GM19328 (cell line): ENCODE results near the gene NLRC5.
"Not testable (repeated sequence)": the region's sequence is repeated elsewhere in the genome, so short reads cannot be mapped to it uniquely, and the experiment has no call there.

Experiments
- ATAC-seq: cut with Tn5 transposase; IDR thresholded peaks from one replicate; pipeline ENCODE4 v1.9.1; 2021; ENCODE audit warnings: mild to moderate bottlenecking, moderate library complexity; ENCODE audit not compliant: unreplicated experiment

NLRC5 gene

GRCh38 chr16:57069053-57069452 is 79.7 kb downstream of the NLRC5 start:
- ATAC-seq, result no peak

GRCh38 chr16:57069635-57070370 is 80.4 kb downstream of the NLRC5 start:
- ATAC-seq, result no peak

- no peak for ATAC-seq
Measured at GRCh38 chr16:57070424-57070823, 81.1 kb downstream of the NLRC5 start.

GRCh38 chr16:57071081-57071732 is 81.8 kb downstream of the NLRC5 start:
- not testable (repeated sequence) for ATAC-seq

- ATAC-seq, result no peak
Measured at GRCh38 chr16:57071831-57072582, 82.7 kb downstream of the NLRC5 start.

- ATAC-seq, result no peak
Measured at GRCh38 chr16:57072616-57073275, 83.4 kb downstream of the NLRC5 start.

GRCh38 chr16:57077714-57078113 is 88.4 kb downstream of the NLRC5 start:
- no peak for ATAC-seq

- no peak for ATAC-seq
Measured at GRCh38 chr16:57081744-57082143, 92.4 kb downstream of the NLRC5 start.

GRCh38 chr16:57082664-57083063 is 93.3 kb downstream of the NLRC5 start:
- no peak for ATAC-seq

- no peak for ATAC-seq
Measured at GRCh38 chr16:57083485-57084126, 94.2 kb downstream of the NLRC5 start.

GRCh38 chr16:57084257-57084770 is 95.0 kb downstream of the NLRC5 start:
- no peak for ATAC-seq

GRCh38 chr16:57084996-57085395 is 95.6 kb downstream of the NLRC5 start:
- ATAC-seq, result no peak

GRCh38 chr16:57087003-57087402 is 97.6 kb downstream of the NLRC5 start:
- no peak for ATAC-seq

- no peak for ATAC-seq
Measured at GRCh38 chr16:57089406-57089805, 100.0 kb downstream of the NLRC5 start.

- no peak for ATAC-seq
Measured at GRCh38 chr16:57091200-57091974, 102.0 kb downstream of the NLRC5 start.

GRCh38 chr16:57091975-57092785 is 102.8 kb downstream of the NLRC5 start, which contains the start of gene CPNE2:
Gene CPNE2 (plus strand): TSS chr16:57092583. CDS start chr16:57110743, 18,160 bp downstream.
- peak; percentile 37 for ATAC-seq

GRCh38 chr16:57092786-57093411 is 103.5 kb downstream of the NLRC5 start:
- ATAC-seq, result peak; percentile 39
